ENCODE results near the gene CAV1.

DNA sequence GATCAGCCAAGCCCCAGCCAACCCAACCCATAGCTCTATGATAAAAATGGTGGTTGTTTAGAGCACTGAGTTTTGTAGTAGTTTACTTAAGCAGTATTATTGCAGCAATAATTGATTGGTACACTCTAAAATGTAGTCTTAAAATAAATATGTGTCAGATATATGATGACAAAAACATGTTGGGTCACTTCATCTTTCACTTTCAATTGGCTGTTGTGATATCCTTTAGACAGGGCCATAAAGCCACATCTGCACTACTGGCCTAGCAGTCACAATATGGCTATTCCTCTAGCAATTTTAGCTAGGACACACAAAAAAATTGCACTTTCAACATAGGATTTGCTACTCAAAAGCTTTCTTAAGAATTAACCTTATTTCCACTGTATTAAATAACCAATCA lies 5.9 kb upstream of the CAV1 start:
- TF ChIP-seq, protein P1, sequence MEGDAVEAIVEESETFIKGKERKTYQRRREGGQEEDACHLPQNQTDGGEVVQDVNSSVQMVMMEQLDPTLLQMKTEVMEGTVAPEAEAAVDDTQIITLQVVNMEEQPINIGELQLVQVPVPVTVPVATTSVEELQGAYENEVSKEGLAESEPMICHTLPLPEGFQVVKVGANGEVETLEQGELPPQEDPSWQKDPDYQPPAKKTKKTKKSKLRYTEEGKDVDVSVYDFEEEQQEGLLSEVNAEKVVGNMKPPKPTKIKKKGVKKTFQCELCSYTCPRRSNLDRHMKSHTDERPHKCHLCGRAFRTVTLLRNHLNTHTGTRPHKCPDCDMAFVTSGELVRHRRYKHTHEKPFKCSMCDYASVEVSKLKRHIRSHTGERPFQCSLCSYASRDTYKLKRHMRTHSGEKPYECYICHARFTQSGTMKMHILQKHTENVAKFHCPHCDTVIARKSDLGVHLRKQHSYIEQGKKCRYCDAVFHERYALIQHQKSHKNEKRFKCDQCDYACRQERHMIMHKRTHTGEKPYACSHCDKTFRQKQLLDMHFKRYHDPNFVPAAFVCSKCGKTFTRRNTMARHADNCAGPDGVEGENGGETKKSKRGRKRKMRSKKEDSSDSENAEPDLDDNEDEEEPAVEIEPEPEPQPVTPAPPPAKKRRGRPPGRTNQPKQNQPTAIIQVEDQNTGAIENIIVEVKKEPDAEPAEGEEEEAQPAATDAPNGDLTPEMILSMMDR (IDR thresholded peaks at IDR 0.05; ENCODE audit: poor library complexity, severe bottlenecking), result no peak
- TF ChIP-seq, protein P2, sequence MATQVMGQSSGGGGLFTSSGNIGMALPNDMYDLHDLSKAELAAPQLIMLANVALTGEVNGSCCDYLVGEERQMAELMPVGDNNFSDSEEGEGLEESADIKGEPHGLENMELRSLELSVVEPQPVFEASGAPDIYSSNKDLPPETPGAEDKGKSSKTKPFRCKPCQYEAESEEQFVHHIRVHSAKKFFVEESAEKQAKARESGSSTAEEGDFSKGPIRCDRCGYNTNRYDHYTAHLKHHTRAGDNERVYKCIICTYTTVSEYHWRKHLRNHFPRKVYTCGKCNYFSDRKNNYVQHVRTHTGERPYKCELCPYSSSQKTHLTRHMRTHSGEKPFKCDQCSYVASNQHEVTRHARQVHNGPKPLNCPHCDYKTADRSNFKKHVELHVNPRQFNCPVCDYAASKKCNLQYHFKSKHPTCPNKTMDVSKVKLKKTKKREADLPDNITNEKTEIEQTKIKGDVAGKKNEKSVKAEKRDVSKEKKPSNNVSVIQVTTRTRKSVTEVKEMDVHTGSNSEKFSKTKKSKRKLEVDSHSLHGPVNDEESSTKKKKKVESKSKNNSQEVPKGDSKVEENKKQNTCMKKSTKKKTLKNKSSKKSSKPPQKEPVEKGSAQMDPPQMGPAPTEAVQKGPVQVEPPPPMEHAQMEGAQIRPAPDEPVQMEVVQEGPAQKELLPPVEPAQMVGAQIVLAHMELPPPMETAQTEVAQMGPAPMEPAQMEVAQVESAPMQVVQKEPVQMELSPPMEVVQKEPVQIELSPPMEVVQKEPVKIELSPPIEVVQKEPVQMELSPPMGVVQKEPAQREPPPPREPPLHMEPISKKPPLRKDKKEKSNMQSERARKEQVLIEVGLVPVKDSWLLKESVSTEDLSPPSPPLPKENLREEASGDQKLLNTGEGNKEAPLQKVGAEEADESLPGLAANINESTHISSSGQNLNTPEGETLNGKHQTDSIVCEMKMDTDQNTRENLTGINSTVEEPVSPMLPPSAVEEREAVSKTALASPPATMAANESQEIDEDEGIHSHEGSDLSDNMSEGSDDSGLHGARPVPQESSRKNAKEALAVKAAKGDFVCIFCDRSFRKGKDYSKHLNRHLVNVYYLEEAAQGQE (IDR thresholded peaks at IDR 0.05; ENCODE audit: borderline replicate concordance), result no peak
- TF ChIP-seq SMC3 (conservative IDR thresholded peaks at IDR 0.05; ENCODE audit: poor library complexity) (no peak), EP300 (conservative IDR thresholded peaks at IDR 0.05; ENCODE audit: poor library complexity, severe bottlenecking) (no peak), EZH2 (IDR thresholded peaks at IDR 0.05; ENCODE audit: borderline replicate concordance, insufficient read depth, low read length, poor library complexity, severe bottlenecking) (no peak), POLR2AphosphoS5 (IDR thresholded peaks at IDR 0.05) (no peak)
